GM12875 (cell line): ENCODE data around the gene VPS9D1.

ENCODE experiments used
- H3K4me3 ChIP-seq: one replicate; pipeline ENCODE4 v1.5.1; 2011; ENCODE audit warnings: low read depth, low read length, control low read depth
- TF ChIP-seq, protein P1 (sequence below): IDR thresholded peaks from 2 replicates; pipeline ENCODE4 v1.5.1; 2011; ENCODE audit warnings: low read depth, mild to moderate bottlenecking, control low read depth, inconsistent platforms, low read length, moderate library complexity, borderline replicate concordance; ENCODE audit not compliant: insufficient read depth

The VPS9D1 gene

DNA sequence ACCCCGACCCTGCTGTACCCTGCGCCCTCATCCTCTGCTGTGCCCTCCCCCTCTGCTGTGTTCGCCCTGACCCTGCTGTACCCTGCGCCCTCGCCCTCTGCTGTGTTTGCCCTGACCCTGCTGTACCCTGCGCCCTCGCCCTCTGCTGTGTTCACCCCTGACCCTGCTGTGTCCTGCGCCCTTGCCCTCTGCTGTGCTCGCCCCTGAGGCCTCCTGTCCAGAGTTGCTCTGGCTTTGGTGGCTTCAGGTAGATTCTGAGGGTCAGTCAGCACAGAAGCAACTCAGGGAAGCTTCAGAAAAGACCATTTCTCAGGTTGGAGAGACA lies 12.2 kb upstream of the VPS9D1 start:
- H3K4me3 ChIP-seq: no peak overlapping the region
- TF ChIP-seq, protein P1, sequence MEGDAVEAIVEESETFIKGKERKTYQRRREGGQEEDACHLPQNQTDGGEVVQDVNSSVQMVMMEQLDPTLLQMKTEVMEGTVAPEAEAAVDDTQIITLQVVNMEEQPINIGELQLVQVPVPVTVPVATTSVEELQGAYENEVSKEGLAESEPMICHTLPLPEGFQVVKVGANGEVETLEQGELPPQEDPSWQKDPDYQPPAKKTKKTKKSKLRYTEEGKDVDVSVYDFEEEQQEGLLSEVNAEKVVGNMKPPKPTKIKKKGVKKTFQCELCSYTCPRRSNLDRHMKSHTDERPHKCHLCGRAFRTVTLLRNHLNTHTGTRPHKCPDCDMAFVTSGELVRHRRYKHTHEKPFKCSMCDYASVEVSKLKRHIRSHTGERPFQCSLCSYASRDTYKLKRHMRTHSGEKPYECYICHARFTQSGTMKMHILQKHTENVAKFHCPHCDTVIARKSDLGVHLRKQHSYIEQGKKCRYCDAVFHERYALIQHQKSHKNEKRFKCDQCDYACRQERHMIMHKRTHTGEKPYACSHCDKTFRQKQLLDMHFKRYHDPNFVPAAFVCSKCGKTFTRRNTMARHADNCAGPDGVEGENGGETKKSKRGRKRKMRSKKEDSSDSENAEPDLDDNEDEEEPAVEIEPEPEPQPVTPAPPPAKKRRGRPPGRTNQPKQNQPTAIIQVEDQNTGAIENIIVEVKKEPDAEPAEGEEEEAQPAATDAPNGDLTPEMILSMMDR: no peak

DNA sequence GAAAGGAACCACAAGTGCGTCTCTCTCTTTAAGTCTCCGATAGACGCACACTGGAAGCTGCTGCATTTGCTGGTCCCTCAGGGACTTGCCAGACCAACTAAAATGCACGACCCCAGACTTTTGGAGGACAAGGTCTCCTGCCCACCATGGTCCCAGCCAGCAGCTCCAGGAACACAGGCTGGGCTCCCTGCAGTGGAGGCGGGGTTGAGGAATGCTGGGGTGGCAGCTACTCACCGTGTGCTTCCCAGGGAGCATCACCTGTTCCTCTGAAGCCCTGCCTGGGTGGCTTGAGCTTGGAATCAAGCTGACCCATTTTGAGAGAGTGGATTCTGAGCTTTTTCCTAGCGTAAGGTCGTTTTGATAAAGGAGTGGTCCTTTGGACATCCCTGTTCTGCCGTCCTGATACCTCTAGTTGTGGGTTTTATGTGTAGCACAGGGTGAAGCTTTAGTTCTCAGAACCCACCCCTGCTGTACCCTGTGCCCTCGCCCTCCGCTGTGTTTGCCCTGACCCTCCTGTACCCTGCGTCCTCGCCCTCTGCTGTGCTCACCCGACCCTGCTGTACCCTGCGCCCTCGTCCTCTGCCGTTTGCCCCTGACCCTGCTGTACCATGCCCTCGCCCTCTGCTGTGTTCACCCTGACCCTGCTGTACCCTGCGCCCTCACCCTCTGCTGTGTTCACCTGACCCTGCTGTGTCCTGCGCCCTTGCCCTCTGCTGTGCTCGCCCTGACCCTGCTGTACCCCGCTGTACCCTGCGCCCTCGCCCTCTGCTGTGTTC lies 11.6 kb upstream of the VPS9D1 start:
- no peak overlapping the region for H3K4me3 ChIP-seq
- TF ChIP-seq, protein P1: no peak

DNA sequence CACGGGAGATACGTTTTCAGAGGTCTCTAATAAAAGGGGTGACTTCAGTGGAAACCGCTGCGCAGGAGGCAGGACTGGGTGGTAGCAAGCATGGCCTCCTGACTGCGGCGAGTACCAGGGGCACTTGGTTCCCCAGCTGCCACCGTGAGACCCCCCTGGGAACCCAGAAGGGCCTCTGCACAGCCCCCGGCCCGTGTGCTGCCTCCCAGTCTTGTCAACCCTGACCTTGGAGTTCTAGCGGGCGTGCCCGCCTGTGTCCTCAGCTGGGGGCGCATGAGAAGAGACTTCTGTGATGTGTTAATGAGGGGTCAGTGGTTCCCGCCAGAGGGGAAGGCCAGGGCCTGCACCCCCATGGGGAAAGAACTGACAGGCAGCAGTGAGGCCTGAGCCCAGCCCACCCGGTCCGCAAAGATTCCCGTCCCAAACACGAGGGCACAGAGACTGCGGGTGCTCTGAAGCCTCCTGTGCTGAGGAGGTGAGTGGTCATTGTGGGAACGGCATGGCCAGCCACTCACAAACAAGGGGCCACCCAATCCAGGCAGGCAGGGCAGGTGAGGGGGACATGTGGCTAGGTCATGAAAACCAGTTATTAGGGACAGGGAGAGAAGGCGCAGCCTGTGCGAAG lies 10.0 kb upstream of the VPS9D1 start:
- TF ChIP-seq, protein P1: no peak
- no peak overlapping the region for H3K4me3 ChIP-seq

GRCh38 chr16:89729863-89730593 lies 9.3 kb upstream of the VPS9D1 start:
- TF ChIP-seq, protein P1: no peak
- no peak overlapping the region for H3K4me3 ChIP-seq

DNA sequence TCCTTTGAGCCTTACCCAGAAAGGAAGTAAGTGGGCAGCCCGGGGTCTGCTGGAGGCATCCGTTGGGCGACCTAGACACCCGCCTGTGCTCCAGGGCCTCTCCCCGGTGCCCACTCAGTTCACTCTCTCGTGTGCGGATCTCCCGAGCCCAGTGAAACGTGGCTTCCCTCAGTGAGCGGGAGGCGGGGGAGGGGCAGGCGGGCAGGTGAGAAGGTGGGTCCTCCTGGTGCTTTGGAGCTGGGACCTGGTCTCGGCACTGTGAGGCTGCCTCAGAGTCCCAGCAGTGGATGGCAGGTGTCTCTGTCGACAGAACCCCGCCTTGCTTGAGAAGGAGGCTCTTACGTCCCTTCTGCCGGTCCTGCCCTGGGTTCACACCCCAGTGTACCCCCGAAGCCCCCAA lies 8.6 kb upstream of the VPS9D1 start:
- H3K4me3 ChIP-seq: no peak overlapping the region
- TF ChIP-seq, protein P1: no peak

GRCh38 chr16:89727406-89728120 lies 6.9 kb upstream of the VPS9D1 start:
- H3K4me3 ChIP-seq: no peak overlapping the region
- TF ChIP-seq, protein P1: no peak
